ENCODE data around the gene BBS9. TPM values are rescaled to one million over a fixed set of nuclear protein-coding genes. Genes with fewer than 3 reads are reported as not detected.

BBS9 gene
- total RNA-seq = 45.2 and 48.4 TPM in 2 replicates
- 22.0 TPM for total RNA-seq (2013)
- 8.4 and 8.9 TPM in 2 replicates for polyA plus RNA-seq
- polyA minus RNA-seq = 6.8 and 20.3 TPM in 2 replicates

- ATAC-seq (ENCODE audit: low read depth) (peak; percentile 91), DNase-seq (peak; percentile 96)
- H3K4me1 Mint-ChIP-seq = peaks cover 24% of the 10 kb centered on the region
- H3K9ac ChIP-seq (ENCODE audit: low read length) = peak within 1 kb of the TSS; percentile 82
- H3K79me2 ChIP-seq (ENCODE audit: control insufficient read depth, insufficient read depth, low read length) = peaks cover 18% of the 10 kb centered on the region
- H3K4me3 ChIP-seq (ENCODE audit: control extremely low read depth in 1 of 5, extremely low read depth in 1 of 5, insufficient read depth in 1 of 5, low read depth in 2 of 5, low read length in 4 of 5) = peak within 1 kb of the TSS; percentile 39 to 81 (median 62)
- peak within 1 kb of the TSS; percentile 86 for H3K4me2 ChIP-seq (replicated peaks; ENCODE audit: low read depth, low read length, poor library complexity, severe bottlenecking)
- H3K9me3 Mint-ChIP-seq (ENCODE audit: insufficient read depth) = no peaks in the 10 kb centered on the region
- H3K4me1 ChIP-seq (ENCODE audit: control insufficient read depth in 2 of 2, insufficient read depth in 2 of 2, low read length in 2 of 2) = peaks cover 7 to 9% of the 10 kb centered on the region in 2 donors
- H4K20me1 ChIP-seq (ENCODE audit: control insufficient read depth, insufficient read depth, low read length, poor library complexity, severe bottlenecking) = no peaks in the 10 kb centered on the region
- H3K4me3 Mint-ChIP-seq = peak within 1 kb of the TSS; percentile 97
- TF ChIP-seq CTCF (IDR thresholded peaks at IDR 0.05) (peak; percentile 18), EZH2 (IDR thresholded peaks at IDR 0.05; ENCODE audit: borderline replicate concordance, insufficient read depth, low read depth, low read length, poor library complexity, severe bottlenecking) (no peak)
- ChIA-PET POLR2A (interaction anchor here (0.5 to 1.1 kb wide), 4 partner anchors 20 to 186 kb away, joined by 3 to 4 read pairs (median 4); partner anchors contain the start of gene RP9), CTCF (interaction anchor here (0.8 to 2.3 kb wide), 6 partner anchors 19 to 328 kb away, joined by 3 to 7 read pairs (median 6); partner anchors contain the start of gene RP9)
- intact Hi-C loops (cut with micrococcal nuclease) = loop anchor here (1.0 to 5.0 kb wide), 7 partner anchors 20 to 1908 kb away; partner anchors contain the start of genes AVL9, DPY19L1 and RP9
- no peaks in the 10 kb centered on the region for H3K36me3 ChIP-seq (replicated peaks in 1 of 2; ENCODE audit: control extremely low read depth in 1 of 2, control insufficient read depth in 1 of 2, extremely low read depth in 1 of 2, insufficient read depth in 2 of 2, low read length in 1 of 2)
- under 1% methylated on average over 53 of the region's 57 CpGs for WGBS (ENCODE audit: insufficient coverage)
- H3K9me3 ChIP-seq (ENCODE audit: control extremely low read depth in 1 of 3, control insufficient read depth in 2 of 3, insufficient read depth in 1 of 3, low read length in 2 of 3) = peaks cover 0 to 4% (median 0%) of the 10 kb centered on the region in 3 donors
- peak within 1 kb of the TSS; percentile 22 to 79 for H3K27ac ChIP-seq (ENCODE audit: low read length in 2 of 2)
- peak within 1 kb of the TSS; percentile 94 for H2AFZ ChIP-seq (ENCODE audit: insufficient read depth, low read depth, low read length, poor library complexity, severe bottlenecking)
- H3K27me3 Mint-ChIP-seq = no peaks in the 10 kb centered on the region
- H3K27ac Mint-ChIP-seq = peak within 1 kb of the TSS; percentile 91
- H3K27me3 ChIP-seq (replicated peaks in 1 of 4; ENCODE audit: control extremely low read depth in 1 of 4, control insufficient read depth in 3 of 4, insufficient read depth in 4 of 4, low read length in 3 of 4) = no peaks in the 10 kb centered on the region
Measured at GRCh38 chr7:33128990-33129805, at the start of gene BBS9. BBS9 (plus strand) TSS chr7:33129564; CDS start chr7:33146253, 16,689 bp downstream.

Measured in B cell (primary cell).